IMR-90 (cell line): ENCODE results near the gene KCNK3. TPM values are rescaled to one million over a fixed set of nuclear protein-coding genes. Genes with fewer than 3 reads are reported as not detected.

Experiments used
- ATAC-seq: fragments of 200-7000 bp; cut with Tn5 transposase; 2 replicates; pipeline ENCODE4 v1.9.1; 2020; ENCODE audit warnings: low read depth, mild to moderate bottlenecking, moderate library complexity
- BruUV-seq: library from RNA; stranded (reverse); fragments of 400-500 nt; replicated peaks from 2 replicates; lab custom pipeline; 2021; lab: Mats Ljungman, UMichigan
- CTCF ChIA-PET: fragments of 300-600 bp; formaldehyde crosslinking; extraction: SDS; loops from one replicate; lab custom pipeline; 2021; ENCODE audit warnings: antibody characterized with exemption; lab: Yijun Ruan, JAX
- POLR2A ChIA-PET: fragments of 300-600 bp; sonication (Branson Sonifier 250); formaldehyde crosslinking; loops from one replicate; lab custom pipeline; 2022; ENCODE audit warnings: antibody characterized with exemption; ENCODE audit not compliant: unreplicated experiment; lab: Charles Lee
- DNase-seq: peaks from one replicate; pipeline ENCODE4 v3.0.0; 2013
- H2AFZ ChIP-seq: replicated peaks from 2 replicates; pipeline ENCODE3; 2013; ENCODE audit warnings: low read length, mild to moderate bottlenecking; ENCODE audit not compliant: poor library complexity
- H2AK5ac ChIP-seq: 2 replicates; pipeline ENCODE4 v1.6.1; 2013; ENCODE audit warnings: low read depth, low read length, inconsistent platforms
- H2AK9ac ChIP-seq: replicated peaks from 2 replicates; pipeline ENCODE3; 2013; ENCODE audit warnings: mild to moderate bottlenecking, low read depth, low read length, moderate library complexity; ENCODE audit not compliant: poor library complexity
- H2BK120ac ChIP-seq: 2 replicates; pipeline ENCODE4 v1.6.1; 2013; ENCODE audit warnings: low read depth, low read length, inconsistent platforms
- H2BK15ac ChIP-seq: 3 replicates; pipeline ENCODE4 v1.6.1; 2013; ENCODE audit warnings: low read depth, low read length, inconsistent platforms
- H2BK20ac ChIP-seq: 2 replicates; pipeline ENCODE4 v1.6.1; 2013; ENCODE audit warnings: low read depth, mild to moderate bottlenecking, inconsistent platforms, low read length, moderate library complexity
- H2BK5ac ChIP-seq: 2 replicates; pipeline ENCODE4 v1.6.1; 2013; ENCODE audit warnings: mild to moderate bottlenecking, low read depth, low read length, inconsistent platforms; ENCODE audit not compliant: poor library complexity, severe bottlenecking
- H3K14ac ChIP-seq: replicated peaks from 2 replicates; pipeline ENCODE4 v1.6.1; 2013; ENCODE audit warnings: low read depth, low read length, inconsistent platforms
- H3K18ac ChIP-seq: 2 replicates; pipeline ENCODE4 v1.6.1; 2013; ENCODE audit warnings: low read depth, low read length, control low read depth
- H3K23ac ChIP-seq: 2 replicates; pipeline ENCODE4 v1.6.1; 2013; ENCODE audit warnings: low read depth, low read length, inconsistent platforms
- H3K27ac ChIP-seq: 2 replicates; pipeline ENCODE4 v1.5.1; 2013; ENCODE audit warnings: mild to moderate bottlenecking, control low read depth, low read length; ENCODE audit not compliant: insufficient read depth
- H3K27me3 ChIP-seq: 2 replicates; pipeline ENCODE4 v1.6.1; 2013; ENCODE audit warnings: low read length; ENCODE audit not compliant: control insufficient read depth, insufficient read depth
- H3K36me3 ChIP-seq: 2 replicates; pipeline ENCODE4 v1.6.1; 2013; ENCODE audit warnings: low read length, mixed read lengths; ENCODE audit not compliant: control insufficient read depth, insufficient read depth
- H3K4ac ChIP-seq: 2 replicates; pipeline ENCODE4 v1.6.1; 2013; ENCODE audit warnings: low read depth, low read length, inconsistent platforms
- H3K4me1 ChIP-seq: 2 replicates; pipeline ENCODE4 v1.6.1; 2013; ENCODE audit warnings: low read length, mixed read lengths; ENCODE audit not compliant: control insufficient read depth, insufficient read depth
- H3K4me2 ChIP-seq: 2 replicates; pipeline ENCODE4 v1.6.1; 2013; ENCODE audit warnings: low read depth, mild to moderate bottlenecking, control low read depth, low read length, moderate library complexity
- H3K4me3 ChIP-seq: 2 replicates; pipeline ENCODE4 v1.5.1; 2013; ENCODE audit warnings: low read depth, mild to moderate bottlenecking, control low read depth, low read length, moderate library complexity; ENCODE audit not compliant: insufficient read depth
- H3K56ac ChIP-seq: 2 replicates; pipeline ENCODE4 v1.6.1; 2013; ENCODE audit warnings: low read length, inconsistent platforms; ENCODE audit not compliant: insufficient read depth; ENCODE audit errors: extremely low read depth
- H3K79me1 ChIP-seq, 2 experiments: 2 replicates each; pipeline ENCODE4 v1.6.1; 2013; ENCODE audit warnings: low read length in 2 of 2, inconsistent platforms in 1 of 2, low read depth in 1 of 2
- H3K9ac ChIP-seq: 2 replicates; pipeline ENCODE4 v1.6.1; 2013; ENCODE audit warnings: low read depth, low read length, control low read depth
- H3K9me1 ChIP-seq: 2 replicates; pipeline ENCODE4 v1.6.1; 2013; ENCODE audit warnings: low read length, inconsistent platforms; ENCODE audit not compliant: insufficient read depth
- H3K9me3 ChIP-seq: 2 replicates; pipeline ENCODE4 v1.6.1; 2013; ENCODE audit warnings: low read length; ENCODE audit not compliant: control insufficient read depth, insufficient read depth
- H4K20me1 ChIP-seq: 2 replicates; pipeline ENCODE4 v1.6.1; 2013; ENCODE audit warnings: low read length, inconsistent platforms; ENCODE audit not compliant: insufficient read depth
- H4K5ac ChIP-seq: 2 replicates; pipeline ENCODE4 v1.6.1; 2013; ENCODE audit warnings: mild to moderate bottlenecking, low read depth, low read length, control low read depth
- H4K8ac ChIP-seq, 2 experiments: 2 replicates each; pipeline ENCODE4 v1.6.1; 2013; ENCODE audit warnings: low read depth in 2 of 2, low read length in 2 of 2, control low read depth in 1 of 2, inconsistent platforms in 1 of 2
- H4K91ac ChIP-seq: 2 replicates; pipeline ENCODE4 v1.6.1; 2013; ENCODE audit warnings: low read depth, low read length, inconsistent platforms; ENCODE audit not compliant: insufficient read depth
- BHLHE40 ChIP-seq: fragments of 150-350 bp; IDR thresholded peaks from 2 replicates; pipeline ENCODE4 v1.6.1; 2016; ENCODE audit warnings: mild to moderate bottlenecking, low read depth, low read length
- CEBPB ChIP-seq: IDR thresholded peaks from 2 replicates; pipeline ENCODE4 v1.6.1; 2012; ENCODE audit warnings: low read depth, low read length, improper control_type of control experiment
- FOS ChIP-seq: fragments of 150-350 bp; IDR thresholded peaks from 2 replicates; pipeline ENCODE4 v1.6.1; 2016; ENCODE audit warnings: low read depth, low read length
- MAZ ChIP-seq: IDR thresholded peaks from 2 replicates; pipeline ENCODE4 v1.6.1; 2012; ENCODE audit warnings: low read depth, mild to moderate bottlenecking, low read length, improper control_type of control experiment, moderate library complexity, borderline replicate concordance
- MXI1 ChIP-seq: IDR thresholded peaks from 2 replicates; pipeline ENCODE4 v1.6.1; 2012; ENCODE audit warnings: low read depth, mild to moderate bottlenecking, low read length, moderate library complexity, borderline replicate concordance
- POLR2A ChIP-seq: IDR thresholded peaks from 2 replicates; pipeline ENCODE4 v1.6.1; 2012; ENCODE audit warnings: mild to moderate bottlenecking, low read depth, low read length
- RAD21 ChIP-seq: IDR thresholded peaks from 2 replicates; pipeline ENCODE4 v1.6.1; 2012; ENCODE audit warnings: low read length, improper control_type of control experiment
- RFX5 ChIP-seq: IDR thresholded peaks from 2 replicates; pipeline ENCODE4 v1.8.0; 2012; ENCODE audit warnings: low read depth, mild to moderate bottlenecking, low read length, moderate library complexity
- SMC3 ChIP-seq: fragments of 150-350 bp; IDR thresholded peaks from 2 replicates; pipeline ENCODE4 v1.6.1; 2016; ENCODE audit warnings: low read depth, mild to moderate bottlenecking, antibody characterized with exemption, low read length, moderate library complexity
- WGBS, 2 experiments: methylation state at CpG; one replicate each; pipeline versions ENCODE4 v1.1.5 to v1.1.7; 2013; ENCODE audit warnings: missing lambda C conversion rate in 2 of 2; ENCODE audit not compliant: insufficient read length in 1 of 2; ENCODE audit errors: extremely low coverage in 2 of 2; 5-methylcytosine and 5-hydroxymethylcytosine counted together
- dilution Hi-C: fragments of 300-500 bp; cut with HindIII; formaldehyde crosslinking; loops from one replicate; pipeline ENCODE4 v1.14.3; 2018; ENCODE audit warnings: low sequenced_read_pairs; ENCODE audit not compliant: unreplicated experiment
- in situ Hi-C: fragments of 300-500 bp; cut with MboI; formaldehyde crosslinking; loops from 3 replicates; pipeline ENCODE4 v1.14.3; 2019; ENCODE audit warnings: low sequenced_read_pairs, inconsistent platforms, mixed read lengths
- intact Hi-C: fragments of 100-400 bp; cut with micrococcal nuclease; formaldehyde crosslinking; loops from 2 replicates; pipeline ENCODE4 v1.10.0; 2022
- polyA plus RNA-seq, 3 experiments: library from polyadenylated mRNA; depleted of rRNA; stranded (reverse); fragments of >200 nt; gene quantifications; 2 replicates each; pipeline ENCODE4 v1.2.3, GENCODE V29; 2012; ENCODE audit warnings: low replicate concordance in 1 of 3
- total RNA-seq: library from RNA; depleted of rRNA; stranded (reverse); fragments of >200 nt; gene quantifications from 2 replicates; pipeline ENCODE4 v1.2.3, GENCODE V29; 2012
- TF ChIP-seq, protein P1 (sequence below): fragments of 150-350 bp; IDR thresholded peaks from 2 replicates; pipeline ENCODE4 v1.6.1; 2016; ENCODE audit warnings: low read depth, mild to moderate bottlenecking, low read length, moderate library complexity, borderline replicate concordance
- TF ChIP-seq, protein P2 (sequence below): fragments of 150-350 bp; IDR thresholded peaks from 2 replicates; pipeline ENCODE4 v1.6.1; 2017; ENCODE audit warnings: mild to moderate bottlenecking, antibody characterized with exemption, low read length, low read depth

KCNK3 gene
- total and polyA plus RNA-seq, 2 of the 4 experiments (the other 2 are of a cell fraction), result under 0.01 to 0.03 TPM

DNA sequence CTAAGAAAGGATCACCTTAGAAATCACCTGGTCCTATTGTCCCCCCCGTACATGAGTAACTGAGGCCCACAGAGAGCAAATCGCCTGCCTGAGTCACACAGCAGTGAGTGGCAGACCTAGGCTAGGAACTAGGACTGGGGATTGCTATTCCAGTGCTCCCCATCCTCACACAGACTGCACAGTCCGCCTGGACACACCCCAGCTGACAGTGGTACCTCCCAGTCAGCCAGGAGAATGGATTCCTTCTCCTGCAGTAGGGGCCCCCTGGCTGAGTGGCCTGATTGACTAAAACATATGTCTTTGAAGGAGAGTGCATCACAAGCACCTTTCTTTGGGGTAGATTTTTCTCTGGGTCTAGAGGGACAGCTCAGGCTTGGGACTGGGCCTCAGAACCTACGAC lies 39.2 kb downstream of the KCNK3 start (continued):
- TF ChIP-seq, protein P1, sequence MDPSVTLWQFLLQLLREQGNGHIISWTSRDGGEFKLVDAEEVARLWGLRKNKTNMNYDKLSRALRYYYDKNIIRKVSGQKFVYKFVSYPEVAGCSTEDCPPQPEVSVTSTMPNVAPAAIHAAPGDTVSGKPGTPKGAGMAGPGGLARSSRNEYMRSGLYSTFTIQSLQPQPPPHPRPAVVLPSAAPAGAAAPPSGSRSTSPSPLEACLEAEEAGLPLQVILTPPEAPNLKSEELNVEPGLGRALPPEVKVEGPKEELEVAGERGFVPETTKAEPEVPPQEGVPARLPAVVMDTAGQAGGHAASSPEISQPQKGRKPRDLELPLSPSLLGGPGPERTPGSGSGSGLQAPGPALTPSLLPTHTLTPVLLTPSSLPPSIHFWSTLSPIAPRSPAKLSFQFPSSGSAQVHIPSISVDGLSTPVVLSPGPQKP, result no peak

DNA sequence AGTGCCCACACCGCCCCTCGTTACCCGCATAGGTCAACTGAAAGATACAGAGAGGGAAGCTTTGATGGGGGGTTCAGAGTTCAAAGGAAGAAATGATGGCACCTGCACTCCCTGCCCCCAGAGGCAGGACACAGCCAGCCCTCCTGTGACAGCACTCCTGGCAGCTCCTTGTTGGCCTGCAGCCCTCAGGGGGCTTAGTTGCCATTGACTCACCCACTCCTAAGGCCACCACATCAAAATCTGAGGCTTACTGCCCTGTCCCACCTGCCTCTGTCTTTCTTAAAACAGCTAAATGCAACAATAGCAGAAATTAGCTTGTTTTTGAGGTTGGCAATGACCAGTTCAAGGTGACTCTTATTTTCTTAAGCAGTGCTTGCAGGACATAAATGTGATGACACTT lies 39.9 kb downstream of the KCNK3 start:
- Histone ChIP-seq H2BK20ac (no peak overlapping the region), H3K27me3 (peaks cover 27% of the 10 kb centered on the region; the same call in 1 of the 2 replicates), H4K8ac (no peak overlapping the region), H2AK5ac (no peak overlapping the region), H2AFZ (no peak overlapping the region), H4K20me1 (no peaks in the 10 kb centered on the region), H4K91ac (no peak overlapping the region), H3K9me1 (no peaks in the 10 kb centered on the region), H3K4me2 (no peak overlapping the region), H2AK9ac (no peak overlapping the region), H4K5ac (no peak overlapping the region), H3K23ac (no peak overlapping the region), H3K4me1 (no peaks in the 10 kb centered on the region), H2BK5ac (no peak overlapping the region), H2BK120ac (no peak overlapping the region), H3K9ac (no peak overlapping the region), H2BK15ac (no peak overlapping the region), H3K18ac (no peak overlapping the region), H3K27ac (no peak overlapping the region), H3K14ac (no peak overlapping the region), H3K4ac (no peak overlapping the region), H3K56ac (no peak overlapping the region), H3K9me3 (no peaks in the 10 kb centered on the region), H3K79me1 (no peaks in the 10 kb centered on the region), H3K4me3 (no peak overlapping the region), H3K36me3 (no peaks in the 10 kb centered on the region)
- BruUV-seq, result no TSS peak
- intact Hi-C loops, result no loop called here
- in situ Hi-C loops, result no loop called here
- dilution Hi-C loops, result no loop called here
- no peak for TF ChIP-seq MXI1
- TF ChIP-seq CEBPB, result no peak
- no peak for TF ChIP-seq SMC3
- TF ChIP-seq RFX5, result no peak
- no peak for TF ChIP-seq RAD21
- no peak for TF ChIP-seq MAZ
- no peak for TF ChIP-seq BHLHE40
- no peak for TF ChIP-seq POLR2A
- TF ChIP-seq, protein P2, sequence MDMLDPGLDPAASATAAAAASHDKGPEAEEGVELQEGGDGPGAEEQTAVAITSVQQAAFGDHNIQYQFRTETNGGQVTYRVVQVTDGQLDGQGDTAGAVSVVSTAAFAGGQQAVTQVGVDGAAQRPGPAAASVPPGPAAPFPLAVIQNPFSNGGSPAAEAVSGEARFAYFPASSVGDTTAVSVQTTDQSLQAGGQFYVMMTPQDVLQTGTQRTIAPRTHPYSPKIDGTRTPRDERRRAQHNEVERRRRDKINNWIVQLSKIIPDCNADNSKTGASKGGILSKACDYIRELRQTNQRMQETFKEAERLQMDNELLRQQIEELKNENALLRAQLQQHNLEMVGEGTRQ, result no peak
- no peak for TF ChIP-seq FOS
- ChIA-PET CTCF (no interaction called here), POLR2A (no interaction called here)
- DNase-seq, result no peak
- no CpG with 5 or more reads among the region's 3 CpGs for WGBS, 2 experiments
- ATAC-seq, result no peak
